Tibial nerve (tissue), 4 donors: ENCODE results near the gene CALY.

Source experiments
- EP300 ChIP-seq, 2 donors: sonication (generic); formaldehyde crosslinking; IDR thresholded peaks; one replicate each; pipeline ENCODE4 v1.6.1; 2017; ENCODE audit warnings: antibody characterized with exemption in 2 of 2, mild to moderate bottlenecking in 1 of 2
- TF ChIP-seq, protein P1 (sequence below), 5 experiments: fragments of 200-600 bp in 3 of 5; fragments of 450-650 bp in 2 of 5; sonication (generic) in 3 of 5; IDR thresholded peaks; one replicate each; pipeline ENCODE4 v1.5.1; 2016 to 2019; ENCODE audit warnings: antibody characterized with exemption in 5 of 5, mild to moderate bottlenecking in 3 of 5, moderate library complexity in 2 of 5

DNA sequence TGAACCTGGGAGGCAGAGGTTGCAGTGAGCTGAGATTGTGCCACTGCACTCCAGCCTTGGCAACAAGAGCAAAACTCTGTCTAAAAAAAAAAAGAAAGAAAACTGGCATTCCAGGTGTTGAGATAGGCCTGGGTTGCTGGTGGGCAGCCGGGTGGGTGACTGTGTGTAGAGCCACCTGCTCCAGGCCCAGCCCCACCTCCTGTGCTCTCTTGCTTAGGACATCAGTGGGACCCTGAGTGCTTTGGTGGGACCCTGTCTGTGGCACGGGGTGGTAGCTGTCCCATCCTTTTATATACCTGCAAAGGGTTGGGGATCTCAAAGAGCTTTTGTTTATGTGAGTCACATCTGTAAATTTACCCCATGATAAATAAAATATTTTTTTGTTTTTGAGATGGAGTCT, 48.5 kb upstream of the CALY start:
- TF ChIP-seq, protein P1, sequence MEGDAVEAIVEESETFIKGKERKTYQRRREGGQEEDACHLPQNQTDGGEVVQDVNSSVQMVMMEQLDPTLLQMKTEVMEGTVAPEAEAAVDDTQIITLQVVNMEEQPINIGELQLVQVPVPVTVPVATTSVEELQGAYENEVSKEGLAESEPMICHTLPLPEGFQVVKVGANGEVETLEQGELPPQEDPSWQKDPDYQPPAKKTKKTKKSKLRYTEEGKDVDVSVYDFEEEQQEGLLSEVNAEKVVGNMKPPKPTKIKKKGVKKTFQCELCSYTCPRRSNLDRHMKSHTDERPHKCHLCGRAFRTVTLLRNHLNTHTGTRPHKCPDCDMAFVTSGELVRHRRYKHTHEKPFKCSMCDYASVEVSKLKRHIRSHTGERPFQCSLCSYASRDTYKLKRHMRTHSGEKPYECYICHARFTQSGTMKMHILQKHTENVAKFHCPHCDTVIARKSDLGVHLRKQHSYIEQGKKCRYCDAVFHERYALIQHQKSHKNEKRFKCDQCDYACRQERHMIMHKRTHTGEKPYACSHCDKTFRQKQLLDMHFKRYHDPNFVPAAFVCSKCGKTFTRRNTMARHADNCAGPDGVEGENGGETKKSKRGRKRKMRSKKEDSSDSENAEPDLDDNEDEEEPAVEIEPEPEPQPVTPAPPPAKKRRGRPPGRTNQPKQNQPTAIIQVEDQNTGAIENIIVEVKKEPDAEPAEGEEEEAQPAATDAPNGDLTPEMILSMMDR (IDR thresholded peaks at IDR 0.05) = no peak
- TF ChIP-seq EP300 (IDR thresholded peaks at IDR 0.05) = no peak
